Neural crest cell (in vitro differentiated cells): ENCODE measurements around the gene BPIFB1. TPM values are rescaled to one million over a fixed set of nuclear protein-coding genes. Genes with fewer than 3 reads are reported as not detected.

Source experiments
- DNase-seq: peaks from one replicate; pipeline ENCODE4 v3.0.0; 2021; ENCODE audit warnings: low read depth, mixed read lengths, low spot score
- H3K27ac Mint-ChIP-seq: one replicate; pipeline ENCODE4 v1.8.0; 2021; ENCODE audit warnings: mild to moderate bottlenecking, mixed read lengths; ENCODE audit not compliant: unreplicated experiment
- H3K27me3 Mint-ChIP-seq: 2 replicates; pipeline ENCODE4 v1.8.0; 2021; ENCODE audit warnings: low read depth, mild to moderate bottlenecking, mixed read lengths
- H3K36me3 Mint-ChIP-seq: 2 replicates; pipeline ENCODE4 v1.8.0; 2021; ENCODE audit warnings: low read depth, mild to moderate bottlenecking, mixed read lengths
- H3K4me1 Mint-ChIP-seq: 2 replicates; pipeline ENCODE4 v1.8.0; 2021; ENCODE audit warnings: mixed read lengths
- H3K4me3 Mint-ChIP-seq: one replicate; pipeline ENCODE4 v1.8.0; 2021; ENCODE audit warnings: mild to moderate bottlenecking, mixed read lengths
- H3K9me3 Mint-ChIP-seq: 2 replicates; pipeline ENCODE4 v1.8.0; 2021; ENCODE audit warnings: mixed read lengths
- total RNA-seq: library from RNA; stranded (reverse); gene quantifications from 2 replicates; pipeline ENCODE4 v1.2.1, GENCODE V29; 2021
- TF ChIP-seq, protein P1 (sequence below): fragments of 200-600 bp; sonication (generic); conservative IDR thresholded peaks from 2 replicates; pipeline ENCODE4 v1.5.0; 2021; ENCODE audit warnings: antibody characterized with exemption, mild to moderate bottlenecking

The BPIFB1 gene
- total RNA-seq, 1 donor from 2014 or later, result not detected

GRCh38 chr20:33239418-33239817 lies 43.6 kb upstream of the BPIFB1 start:
- TF ChIP-seq, protein P1, sequence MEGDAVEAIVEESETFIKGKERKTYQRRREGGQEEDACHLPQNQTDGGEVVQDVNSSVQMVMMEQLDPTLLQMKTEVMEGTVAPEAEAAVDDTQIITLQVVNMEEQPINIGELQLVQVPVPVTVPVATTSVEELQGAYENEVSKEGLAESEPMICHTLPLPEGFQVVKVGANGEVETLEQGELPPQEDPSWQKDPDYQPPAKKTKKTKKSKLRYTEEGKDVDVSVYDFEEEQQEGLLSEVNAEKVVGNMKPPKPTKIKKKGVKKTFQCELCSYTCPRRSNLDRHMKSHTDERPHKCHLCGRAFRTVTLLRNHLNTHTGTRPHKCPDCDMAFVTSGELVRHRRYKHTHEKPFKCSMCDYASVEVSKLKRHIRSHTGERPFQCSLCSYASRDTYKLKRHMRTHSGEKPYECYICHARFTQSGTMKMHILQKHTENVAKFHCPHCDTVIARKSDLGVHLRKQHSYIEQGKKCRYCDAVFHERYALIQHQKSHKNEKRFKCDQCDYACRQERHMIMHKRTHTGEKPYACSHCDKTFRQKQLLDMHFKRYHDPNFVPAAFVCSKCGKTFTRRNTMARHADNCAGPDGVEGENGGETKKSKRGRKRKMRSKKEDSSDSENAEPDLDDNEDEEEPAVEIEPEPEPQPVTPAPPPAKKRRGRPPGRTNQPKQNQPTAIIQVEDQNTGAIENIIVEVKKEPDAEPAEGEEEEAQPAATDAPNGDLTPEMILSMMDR, result no peak
- Mint-ChIP-seq H3K36me3 (no peaks in the 10 kb centered on the region), H3K4me3 (no peak overlapping the region), H3K27ac (no peak overlapping the region), H3K27me3 (peaks cover 66% of the 10 kb centered on the region), H3K4me1 (no peaks in the 10 kb centered on the region), H3K9me3 (no peaks in the 10 kb centered on the region)
- no peak for DNase-seq

GRCh38 chr20:33239979-33240736 lies 42.9 kb upstream of the BPIFB1 start:
- Mint-ChIP-seq H3K27ac (no peak overlapping the region), H3K9me3 (no peaks in the 10 kb centered on the region), H3K27me3 (peaks cover 60% of the 10 kb centered on the region), H3K4me1 (no peaks in the 10 kb centered on the region), H3K36me3 (no peaks in the 10 kb centered on the region), H3K4me3 (no peak overlapping the region)
- no peak for DNase-seq
- TF ChIP-seq, protein P1, result no peak

DNA sequence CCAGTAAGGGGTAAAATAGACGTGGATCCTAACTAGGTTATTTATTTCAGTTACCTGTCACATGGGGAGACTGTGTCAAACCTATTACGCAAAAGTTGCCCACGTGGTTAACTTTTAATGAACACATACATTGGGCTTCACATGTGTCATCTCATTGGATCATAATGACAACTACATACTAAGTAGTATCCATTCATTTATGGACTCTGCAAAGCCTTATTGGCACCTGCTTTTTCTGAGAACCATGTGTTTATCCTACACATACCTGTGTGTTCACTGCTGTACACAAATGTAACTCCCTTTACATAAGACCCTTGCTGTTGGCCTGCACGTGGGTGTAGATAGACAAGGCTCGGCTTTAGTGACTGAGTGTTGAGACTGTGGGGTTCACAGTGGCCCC lies 42.1 kb upstream of the BPIFB1 start:
- Mint-ChIP-seq H3K9me3 (no peaks in the 10 kb centered on the region), H3K27me3 (peaks cover 53% of the 10 kb centered on the region), H3K4me1 (no peaks in the 10 kb centered on the region), H3K36me3 (no peaks in the 10 kb centered on the region), H3K4me3 (no peak overlapping the region), H3K27ac (no peak overlapping the region)
- TF ChIP-seq, protein P1, result no peak
- DNase-seq, result no peak

DNA sequence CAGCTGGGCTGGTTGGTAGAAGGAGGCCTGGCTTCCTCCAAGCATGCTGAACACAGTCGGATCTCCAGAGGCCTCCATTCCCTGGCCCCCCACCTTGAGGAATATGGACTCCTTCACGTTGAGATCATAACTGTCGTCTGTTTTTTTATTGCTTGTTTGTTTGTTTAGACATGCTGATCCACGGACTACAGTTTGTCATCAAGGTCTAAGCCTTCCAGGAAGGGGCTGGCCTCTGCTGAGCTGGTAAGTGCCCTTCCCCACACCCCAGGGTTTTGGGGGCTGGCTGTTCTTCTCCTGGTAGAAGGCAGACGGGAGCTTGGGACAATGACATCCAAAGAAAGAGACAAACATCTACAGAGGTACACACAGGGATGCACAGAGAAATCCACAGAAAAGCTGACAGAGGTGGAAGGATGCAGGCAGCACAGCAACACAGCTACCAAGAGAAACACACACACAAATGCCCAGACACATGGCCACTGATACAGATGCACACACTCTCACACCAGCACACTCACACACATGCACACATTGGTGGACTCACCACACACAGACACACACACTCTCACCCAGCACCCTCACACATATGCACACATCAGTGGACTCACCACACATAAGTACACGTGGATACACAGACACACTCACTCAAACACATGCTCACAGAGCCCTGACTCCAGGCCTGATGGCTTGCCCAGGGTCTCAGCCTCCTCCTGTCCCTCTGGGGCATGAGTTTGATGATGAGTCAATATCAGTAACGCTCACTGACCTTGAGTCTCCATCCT lies 40.5 kb upstream of the BPIFB1 start:
- H3K9me3 Mint-ChIP-seq, result no peaks in the 10 kb centered on the region
- no peak overlapping the region for H3K4me3 Mint-ChIP-seq
- H3K27me3 Mint-ChIP-seq, result peaks cover 37% of the 10 kb centered on the region
- H3K4me1 Mint-ChIP-seq, result no peaks in the 10 kb centered on the region
- H3K36me3 Mint-ChIP-seq, result no peaks in the 10 kb centered on the region
- TF ChIP-seq, protein P1, result no peak
- no peak overlapping the region for H3K27ac Mint-ChIP-seq
- DNase-seq, result no peak

- Mint-ChIP-seq H3K9me3 (no peaks in the 10 kb centered on the region), H3K27me3 (peaks cover 16% of the 10 kb centered on the region), H3K36me3 (no peaks in the 10 kb centered on the region), H3K4me1 (no peaks in the 10 kb centered on the region), H3K27ac (no peak overlapping the region), H3K4me3 (no peak overlapping the region)
- TF ChIP-seq, protein P1, result no peak
- DNase-seq, result no peak
Measured at GRCh38 chr20:33246077-33246476, 36.9 kb upstream of the BPIFB1 start.
